ENCODE results near the gene ARID2.
A peak's percentile ranks its signal among the peaks of the same experiment; 100 is the strongest.

ARID2 gene

GRCh38 chr12:45877069-45877468 lies 147.6 kb downstream of the ARID2 start:
- DNase-seq = no peak

GRCh38 chr12:45878630-45879255 lies 149.2 kb downstream of the ARID2 start:
- peak in 1 of 2 experiments; percentile 18 for DNase-seq

- no peak for DNase-seq
Observed at GRCh38 chr12:45879363-45879895, 149.9 kb downstream of the ARID2 start.

GRCh38 chr12:45880533-45880932 lies 151.0 kb downstream of the ARID2 start:
- DNase-seq = no peak

GRCh38 chr12:45883187-45883586 lies 153.7 kb downstream of the ARID2 start:
- DNase-seq = no peak

GRCh38 chr12:45886685-45887084 lies 157.2 kb downstream of the ARID2 start:
- no peak for DNase-seq

- DNase-seq = no peak
Observed at GRCh38 chr12:45887544-45887943, 158.0 kb downstream of the ARID2 start.

- no peak for DNase-seq
Observed at GRCh38 chr12:45890276-45890675, 160.8 kb downstream of the ARID2 start.

GRCh38 chr12:45893240-45893639 lies 163.7 kb downstream of the ARID2 start:
- DNase-seq = no peak

GRCh38 chr12:45895961-45896360 lies 166.5 kb downstream of the ARID2 start:
- DNase-seq = no peak

GRCh38 chr12:45898094-45898493 lies 168.6 kb downstream of the ARID2 start:
- DNase-seq = no peak

- no peak for DNase-seq
Observed at GRCh38 chr12:45907955-45908354, 178.4 kb downstream of the ARID2 start.

- DNase-seq = no peak
Observed at GRCh38 chr12:45909041-45909713, 179.7 kb downstream of the ARID2 start.

- DNase-seq = no peak
Observed at GRCh38 chr12:45912774-45913173, 183.3 kb downstream of the ARID2 start.

- DNase-seq = no peak
Observed at GRCh38 chr12:45913631-45914030, 184.1 kb downstream of the ARID2 start.

- DNase-seq = no peak
Observed at GRCh38 chr12:45914090-45914489, 184.6 kb downstream of the ARID2 start.

GRCh38 chr12:45915405-45915804 lies 185.9 kb downstream of the ARID2 start:
- no peak for DNase-seq

GRCh38 chr12:45918818-45919217 lies 189.3 kb downstream of the ARID2 start:
- no peak for DNase-seq

- no peak for DNase-seq
Observed at GRCh38 chr12:45928309-45928708, 198.8 kb downstream of the ARID2 start.

- DNase-seq = no peak
Observed at GRCh38 chr12:45930369-45930768, 200.9 kb downstream of the ARID2 start.

- no peak for DNase-seq
Observed at GRCh38 chr12:45933504-45933903, 204.0 kb downstream of the ARID2 start.

GRCh38 chr12:45934956-45935355 lies 205.4 kb downstream of the ARID2 start:
- no peak for DNase-seq

GRCh38 chr12:45938566-45938965 lies 209.1 kb downstream of the ARID2 start:
- no peak for DNase-seq

- no peak for DNase-seq
Observed at GRCh38 chr12:45939759-45940158, 210.3 kb downstream of the ARID2 start.

- no peak for DNase-seq
Observed at GRCh38 chr12:45944771-45945170, 215.3 kb downstream of the ARID2 start.
